H1 (cell line): ENCODE results near the gene ACER3. TPM values are rescaled to one million over a fixed set of nuclear protein-coding genes. Genes with fewer than 3 reads are reported as not detected.

ENCODE experiments used
- EZH2 ChIP-seq: fragments of 200-600 bp; sonication (generic); IDR thresholded peaks from 2 replicates; pipeline ENCODE4 v1.7.1; 2012; ENCODE audit warnings: low read depth, mild to moderate bottlenecking, moderate library complexity, low read length, inconsistent platforms; ENCODE audit not compliant: severe bottlenecking
- POU5F1 ChIP-seq: IDR thresholded peaks from 2 replicates; pipeline ENCODE4 v1.6.1; 2011; ENCODE audit warnings: low read depth, mild to moderate bottlenecking, low read length, moderate library complexity
- polyA plus RNA-seq, 7 experiments: library from polyadenylated mRNA; depleted of rRNA in 3 of 7; stranded (reverse) in 5 of 7; unstranded in 2 of 7; fragments of >200 nt in 5 of 7; fragments of 200-250 nt in 2 of 7; gene quantifications; 1 replicate in 5 of 7; 2 replicates in 1 of 7; 4 replicates in 1 of 7; pipeline versions ENCODE4 v1.2.1 to v1.2.3, GENCODE V29; 2011 to 2013; ENCODE audit warnings: missing spikeins in 2 of 7, mixed read lengths in 2 of 7
- total RNA-seq: library from RNA; stranded (reverse); fragmentation: NEBNext Ultra II Directional; extraction: Animal tissue kit (Norgen Biotek cat#: 25700); gene quantifications from 2 replicates; pipeline ENCODE4 v1.2.1, GENCODE V29; 2021

Gene ACER3
- total and polyA plus RNA-seq, 2 of the 8 experiments (the other 6 are each of a cell fraction or from before 2014, with no cell fraction given) = 5.7 to 16.2 TPM

DNA sequence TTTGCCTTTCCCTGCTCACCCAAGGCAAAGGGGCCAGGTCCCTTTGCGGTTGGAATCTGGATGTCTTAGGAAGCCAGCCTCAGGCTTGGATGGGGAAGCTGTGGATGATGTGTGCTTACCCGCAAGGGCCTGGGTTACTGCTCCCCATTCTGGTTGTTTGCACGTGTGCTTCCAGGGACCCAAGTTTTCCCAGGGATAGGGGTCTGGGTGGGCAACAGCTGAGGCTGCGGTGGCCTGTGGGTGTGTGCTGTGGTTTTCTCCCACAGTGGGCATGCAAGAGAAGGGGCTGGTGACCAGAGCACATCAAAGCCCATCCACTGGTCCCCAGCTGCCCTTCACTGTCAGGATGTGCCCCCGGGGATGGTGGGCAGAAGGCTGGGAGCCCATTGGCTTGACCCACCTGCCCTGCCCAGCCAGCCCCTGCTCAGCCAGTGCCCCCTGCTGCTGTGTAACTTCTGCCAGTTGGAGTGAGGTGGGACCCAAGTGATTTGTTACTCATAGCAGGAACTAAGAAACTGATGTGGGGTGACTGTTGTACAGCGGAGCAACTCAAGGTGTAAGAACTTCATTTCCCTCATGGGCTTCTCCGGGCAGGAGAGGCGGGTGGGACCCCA lies 209.4 kb downstream of the ACER3 start (continued):
- TF ChIP-seq EZH2 (no peak), POU5F1 (no peak)
